ENCODE results near the gene ACTR6. TPM values are rescaled to one million over a fixed set of nuclear protein-coding genes. Genes with fewer than 3 reads are reported as not detected.

Gene ACTR6
- total RNA-seq, 1 experiment from 2014 or later = 34.9 TPM

DNA sequence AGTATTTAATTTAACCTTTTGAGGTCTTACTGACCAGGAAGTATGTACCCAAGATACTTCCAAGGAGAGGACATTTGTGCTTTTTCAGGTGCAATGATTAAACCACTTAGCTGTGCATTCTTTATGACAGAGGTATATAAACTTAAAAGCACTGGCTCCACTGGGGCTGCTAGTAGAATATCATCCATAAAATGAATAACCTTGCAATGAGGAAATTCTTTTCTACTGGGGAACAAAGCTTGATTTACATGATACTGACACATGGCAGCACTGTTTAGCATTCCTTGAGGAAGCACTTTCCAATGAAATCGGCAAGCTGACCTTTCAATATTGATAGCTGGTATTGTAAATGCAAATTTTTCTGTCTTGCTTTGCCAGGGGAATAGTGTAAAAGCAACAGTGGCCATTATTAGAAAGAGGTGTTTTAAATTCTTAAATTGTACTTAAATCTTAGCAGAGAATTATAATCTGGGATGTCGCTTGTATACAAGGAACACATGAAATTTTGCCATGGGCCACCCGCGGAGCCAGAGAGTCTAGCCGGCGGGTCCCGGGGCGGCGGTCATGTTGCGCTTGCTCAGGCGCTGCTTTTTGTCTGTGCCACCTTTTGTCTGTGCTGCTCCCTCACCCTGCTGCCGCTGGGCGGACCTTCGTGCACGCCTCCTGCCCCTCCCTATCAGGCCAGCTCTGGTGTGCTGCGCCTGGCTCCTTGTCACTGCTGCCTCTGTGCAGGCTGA, 37.0 kb upstream of the ACTR6 start:
- H2BK12ac ChIP-seq (ENCODE audit: insufficient read length, low read depth, low read length) = no peak overlapping the region
- no peak overlapping the region for H4K91ac ChIP-seq (ENCODE audit: insufficient read length, low read depth, low read length)
- H3K14ac ChIP-seq (ENCODE audit: insufficient read depth, low read length) = no peak overlapping the region
- H3K9me3 Mint-ChIP-seq = peaks cover 5 to 21% of the 10 kb centered on the region in 2 experiments
- no peaks in the 10 kb centered on the region for H3K9me3 ChIP-seq (ENCODE audit: control insufficient read depth, low read depth, low read length)
- no peaks in the 10 kb centered on the region; the same call in 1 of the 2 replicates for H3K4me1 ChIP-seq (ENCODE audit: insufficient read depth, low read length)
- no peaks in the 10 kb centered on the region for H3K27me3 Mint-ChIP-seq (ENCODE audit: low read depth)
- no peak overlapping the region for H3T11ph ChIP-seq (ENCODE audit: low read length)
- no peak overlapping the region for H2AK5ac ChIP-seq (ENCODE audit: insufficient read length, low read length)
- peak overlapping the region; percentile 61 to 75 for H3K4me3 Mint-ChIP-seq
- H3K4me1 Mint-ChIP-seq = peaks cover 30 to 46% of the 10 kb centered on the region in 2 experiments
- H3K56ac ChIP-seq (ENCODE audit: insufficient read length, low read depth, low read length) = no peak overlapping the region
- TF ChIP-seq, protein P1, sequence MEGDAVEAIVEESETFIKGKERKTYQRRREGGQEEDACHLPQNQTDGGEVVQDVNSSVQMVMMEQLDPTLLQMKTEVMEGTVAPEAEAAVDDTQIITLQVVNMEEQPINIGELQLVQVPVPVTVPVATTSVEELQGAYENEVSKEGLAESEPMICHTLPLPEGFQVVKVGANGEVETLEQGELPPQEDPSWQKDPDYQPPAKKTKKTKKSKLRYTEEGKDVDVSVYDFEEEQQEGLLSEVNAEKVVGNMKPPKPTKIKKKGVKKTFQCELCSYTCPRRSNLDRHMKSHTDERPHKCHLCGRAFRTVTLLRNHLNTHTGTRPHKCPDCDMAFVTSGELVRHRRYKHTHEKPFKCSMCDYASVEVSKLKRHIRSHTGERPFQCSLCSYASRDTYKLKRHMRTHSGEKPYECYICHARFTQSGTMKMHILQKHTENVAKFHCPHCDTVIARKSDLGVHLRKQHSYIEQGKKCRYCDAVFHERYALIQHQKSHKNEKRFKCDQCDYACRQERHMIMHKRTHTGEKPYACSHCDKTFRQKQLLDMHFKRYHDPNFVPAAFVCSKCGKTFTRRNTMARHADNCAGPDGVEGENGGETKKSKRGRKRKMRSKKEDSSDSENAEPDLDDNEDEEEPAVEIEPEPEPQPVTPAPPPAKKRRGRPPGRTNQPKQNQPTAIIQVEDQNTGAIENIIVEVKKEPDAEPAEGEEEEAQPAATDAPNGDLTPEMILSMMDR (conservative IDR thresholded peaks at IDR 0.05) = peak; percentile 25; the same call in 1 of the 3 replicates
- H2BK120ac ChIP-seq (ENCODE audit: low read depth, low read length, poor library complexity, severe bottlenecking) = no peak overlapping the region
- no peak overlapping the region for H3K4ac ChIP-seq (ENCODE audit: low read depth, low read length)
- no peak overlapping the region for H3K27ac ChIP-seq (ENCODE audit: insufficient read length, low read depth, low read length)
- no peak overlapping the region for H3K23ac ChIP-seq (ENCODE audit: insufficient read length, low read depth, low read length)
- H4K5ac ChIP-seq (ENCODE audit: insufficient read length, low read depth, low read length) = no peak overlapping the region
- peak overlapping the region; percentile 90 to 99 (median 94) for H3K27ac Mint-ChIP-seq
- H4K20me1 ChIP-seq (ENCODE audit: control insufficient read depth, insufficient read depth, insufficient read length) = no peaks in the 10 kb centered on the region
- H2BK15ac ChIP-seq (ENCODE audit: low read depth, low read length) = no peak overlapping the region
- H2BK20ac ChIP-seq (ENCODE audit: low read depth, low read length, poor library complexity, severe bottlenecking) = no peak overlapping the region
- H3K27me3 ChIP-seq (ENCODE audit: insufficient read depth, low read length) = no peaks in the 10 kb centered on the region
- H3K36me3 Mint-ChIP-seq (ENCODE audit: insufficient read depth in 1 of 3, low read depth in 3 of 3) = peaks cover 26 to 43% (median 41%) of the 10 kb centered on the region in 3 experiments
- H2BK5ac ChIP-seq (ENCODE audit: insufficient read length, low read length) = no peak overlapping the region
- H3K23me2 ChIP-seq (ENCODE audit: insufficient read length, low read depth, low read length, poor library complexity, severe bottlenecking) = no peaks in the 10 kb centered on the region
- H2AFZ ChIP-seq (ENCODE audit: low read length) = no peak overlapping the region
- peak overlapping the region; percentile 52 for H3K4me2 ChIP-seq (ENCODE audit: insufficient read depth, insufficient read length, low read length)
- WGBS (ENCODE audit: extremely low coverage, insufficient read length, low lambda C conversion rate) = no CpG with 5 or more reads among the region's 16 CpGs
- H3K79me1 ChIP-seq (ENCODE audit: insufficient read depth, low read depth, low read length, poor library complexity, severe bottlenecking) = no peaks in the 10 kb centered on the region
- H3K79me2 ChIP-seq (ENCODE audit: insufficient read depth, low read length) = no peaks in the 10 kb centered on the region; the same call in 1 of the 2 replicates
- H3K18ac ChIP-seq (ENCODE audit: insufficient read length, low read depth, low read length) = no peak overlapping the region
- H4K8ac ChIP-seq (replicated peaks; ENCODE audit: insufficient read length, low read depth, low read length) = no peak overlapping the region
- H3K9ac ChIP-seq (ENCODE audit: extremely low read depth, insufficient read length, low read length) = no peak overlapping the region
- DNase-seq = peak; percentile 96
